ENCODE measurements around the gene ABCA6.

GRCh38 chr17:69188064-69188463 lies 46.4 kb upstream of the ABCA6 start:
- no peak for TF ChIP-seq EZH2 (IDR thresholded peaks at IDR 0.05; ENCODE audit: borderline replicate concordance, low read length)
- TF ChIP-seq, protein P1, sequence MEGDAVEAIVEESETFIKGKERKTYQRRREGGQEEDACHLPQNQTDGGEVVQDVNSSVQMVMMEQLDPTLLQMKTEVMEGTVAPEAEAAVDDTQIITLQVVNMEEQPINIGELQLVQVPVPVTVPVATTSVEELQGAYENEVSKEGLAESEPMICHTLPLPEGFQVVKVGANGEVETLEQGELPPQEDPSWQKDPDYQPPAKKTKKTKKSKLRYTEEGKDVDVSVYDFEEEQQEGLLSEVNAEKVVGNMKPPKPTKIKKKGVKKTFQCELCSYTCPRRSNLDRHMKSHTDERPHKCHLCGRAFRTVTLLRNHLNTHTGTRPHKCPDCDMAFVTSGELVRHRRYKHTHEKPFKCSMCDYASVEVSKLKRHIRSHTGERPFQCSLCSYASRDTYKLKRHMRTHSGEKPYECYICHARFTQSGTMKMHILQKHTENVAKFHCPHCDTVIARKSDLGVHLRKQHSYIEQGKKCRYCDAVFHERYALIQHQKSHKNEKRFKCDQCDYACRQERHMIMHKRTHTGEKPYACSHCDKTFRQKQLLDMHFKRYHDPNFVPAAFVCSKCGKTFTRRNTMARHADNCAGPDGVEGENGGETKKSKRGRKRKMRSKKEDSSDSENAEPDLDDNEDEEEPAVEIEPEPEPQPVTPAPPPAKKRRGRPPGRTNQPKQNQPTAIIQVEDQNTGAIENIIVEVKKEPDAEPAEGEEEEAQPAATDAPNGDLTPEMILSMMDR (IDR thresholded peaks at IDR 0.05; ENCODE audit: low read length) = no peak
